Fibroblast of pulmonary artery (primary cell): ENCODE measurements around the gene MT1G.
A peak's percentile ranks its signal among the peaks of the same experiment; 100 is the strongest.

Source experiments
- DNase-seq: peaks from one replicate; pipeline ENCODE4 v3.0.0-alpha.2; 2010; ENCODE audit warnings: low read depth
- H3K4me3 ChIP-seq: replicated peaks from 2 replicates; pipeline ENCODE4 v1.5.1; 2011; ENCODE audit warnings: low read depth, mild to moderate bottlenecking, control low read depth, low read length, moderate library complexity
- CTCF ChIP-seq: IDR thresholded peaks from 2 replicates; pipeline ENCODE4 v1.5.1; 2011; ENCODE audit warnings: mild to moderate bottlenecking, control low read depth, low read length, inconsistent platforms; ENCODE audit errors: missing control alignments

The MT1G gene

GRCh38 chr16:56684926-56685590, 17.2 kb upstream of the MT1G start:
- no peak for DNase-seq
- no peak for TF ChIP-seq CTCF
- no peak overlapping the region for H3K4me3 ChIP-seq

GRCh38 chr16:56684256-56684925, 16.5 kb upstream of the MT1G start:
- no peak for DNase-seq
- H3K4me3 ChIP-seq: no peak overlapping the region
- no peak for TF ChIP-seq CTCF

GRCh38 chr16:56683424-56684172, 15.7 kb upstream of the MT1G start:
- DNase-seq: no peak
- TF ChIP-seq CTCF: peak; percentile 1
- peak overlapping the region; percentile 68 for H3K4me3 ChIP-seq

GRCh38 chr16:56682703-56683397, 15.0 kb upstream of the MT1G start:
- H3K4me3 ChIP-seq: peak overlapping the region; percentile 68
- no peak for DNase-seq

GRCh38 chr16:56681939-56682702, 14.3 kb upstream of the MT1G start, which contains the start of gene MT1X:
TSS of gene MT1X (plus strand) at chr16:56682470. CDS start at chr16:56682541, 71 bp downstream.
- TF ChIP-seq CTCF: no peak
- peak within 1 kb of the TSS; percentile 68 for H3K4me3 ChIP-seq
- peak; percentile 88 for DNase-seq

More at GRCh38 chr16:56682703-56683397, 15.0 kb upstream of the MT1G start:
- TF ChIP-seq CTCF: no peak

GRCh38 chr16:56679818-56680217, 12.0 kb upstream of the MT1G start:
- H3K4me3 ChIP-seq: no peak overlapping the region
- TF ChIP-seq CTCF: no peak
- no peak for DNase-seq
